IPS-18c (cell line): ENCODE results near the gene SLC31A2.
"Not testable (repeated sequence)": the region's sequence is repeated elsewhere in the genome, so short reads cannot be mapped to it uniquely, and the experiment has no call there.

Source experiments
- H3K4me3 ChIP-seq: 2 replicates; pipeline ENCODE4 v1.7.0; 2013; ENCODE audit warnings: low read depth, mild to moderate bottlenecking, low read length, moderate library complexity; ENCODE audit not compliant: insufficient read depth
- H3K9me3 ChIP-seq: one replicate; pipeline ENCODE4 v1.6.1; 2013; ENCODE audit warnings: mild to moderate bottlenecking, low read length, moderate library complexity; ENCODE audit not compliant: control insufficient read depth, insufficient read depth

The SLC31A2 gene

GRCh38 chr9:113148372-113148705, 2.5 kb upstream of the SLC31A2 start:
- Histone ChIP-seq H3K9me3 (peaks cover 2% of the 10 kb centered on the region), H3K4me3 (no peak overlapping the region)

GRCh38 chr9:113148781-113149510, 1.9 kb upstream of the SLC31A2 start:
- Histone ChIP-seq H3K4me3 (no peak overlapping the region), H3K9me3 (peaks cover 2% of the 10 kb centered on the region)

- H3K4me3 ChIP-seq, H3K9me3 ChIP-seq: not testable (repeated sequence)
Observed at GRCh38 chr9:113149561-113149960, 1.2 kb upstream of the SLC31A2 start.

GRCh38 chr9:113151696-113152630, 1.2 kb downstream of the SLC31A2 start:
- peaks cover 2% of the 10 kb centered on the region for H3K9me3 ChIP-seq
- H3K4me3 ChIP-seq, result peak overlapping the region; percentile 80

GRCh38 chr9:113152699-113153098, 1.9 kb downstream of the SLC31A2 start:
- H3K4me3 ChIP-seq, result no peak overlapping the region
- H3K9me3 ChIP-seq, result peaks cover 2% of the 10 kb centered on the region

GRCh38 chr9:113153599-113153998, 2.8 kb downstream of the SLC31A2 start:
- H3K4me3 ChIP-seq, result no peak overlapping the region
- H3K9me3 ChIP-seq, result peaks cover 2% of the 10 kb centered on the region

- Histone ChIP-seq H3K9me3 (peaks cover 2% of the 10 kb centered on the region), H3K4me3 (no peak overlapping the region)
Observed at GRCh38 chr9:113154471-113154870, 3.7 kb downstream of the SLC31A2 start.

- H3K9me3 ChIP-seq, result peaks cover 2% of the 10 kb centered on the region
Observed at GRCh38 chr9:113154946-113155345, 4.1 kb downstream of the SLC31A2 start.

GRCh38 chr9:113155911-113156588, 5.2 kb downstream of the SLC31A2 start:
- H3K9me3 ChIP-seq, result peaks cover 2% of the 10 kb centered on the region
- no peak overlapping the region for H3K4me3 ChIP-seq

More at GRCh38 chr9:113154946-113155345, 4.1 kb downstream of the SLC31A2 start:
- no peak overlapping the region for H3K4me3 ChIP-seq

- Histone ChIP-seq H3K9me3 (peaks cover 2% of the 10 kb centered on the region), H3K4me3 (no peak overlapping the region)
Observed at GRCh38 chr9:113156880-113157279, 6.1 kb downstream of the SLC31A2 start.

- Histone ChIP-seq H3K9me3 (no peaks in the 10 kb centered on the region), H3K4me3 (no peak overlapping the region)
Observed at GRCh38 chr9:113158446-113158845, 7.6 kb downstream of the SLC31A2 start.

- H3K4me3 ChIP-seq, result no peak overlapping the region
Observed at GRCh38 chr9:113160571-113160970, 9.8 kb downstream of the SLC31A2 start.

GRCh38 chr9:113163001-113163400, 12.2 kb downstream of the SLC31A2 start:
- no peak overlapping the region for H3K4me3 ChIP-seq
- no peaks in the 10 kb centered on the region for H3K9me3 ChIP-seq

More at GRCh38 chr9:113160571-113160970, 9.8 kb downstream of the SLC31A2 start:
- H3K9me3 ChIP-seq, result no peaks in the 10 kb centered on the region

GRCh38 chr9:113164536-113165300, 13.9 kb downstream of the SLC31A2 start:
- H3K4me3 ChIP-seq, result no peak overlapping the region
- no peaks in the 10 kb centered on the region for H3K9me3 ChIP-seq

- Histone ChIP-seq H3K4me3 (no peak overlapping the region), H3K9me3 (no peaks in the 10 kb centered on the region)
Observed at GRCh38 chr9:113166039-113166438, 15.2 kb downstream of the SLC31A2 start.

- H3K9me3 ChIP-seq, result no peaks in the 10 kb centered on the region
- H3K4me3 ChIP-seq, result no peak overlapping the region
Observed at GRCh38 chr9:113168809-113169208, 18.0 kb downstream of the SLC31A2 start.

GRCh38 chr9:113173341-113173740, 22.5 kb downstream of the SLC31A2 start:
- no peaks in the 10 kb centered on the region for H3K9me3 ChIP-seq
- no peak overlapping the region for H3K4me3 ChIP-seq
